HepG2 (cell line): ENCODE data around the gene GCM1. TPM values are rescaled to one million over a fixed set of nuclear protein-coding genes. Genes with fewer than 3 reads are reported as not detected.

Experiments
- ATAC-seq: fragments of 200-7000 bp; cut with Tn5 transposase; 3 replicates; pipeline ENCODE4 v1.9.1; 2020; ENCODE audit warnings: mild to moderate bottlenecking, moderate library complexity
- BruUV-seq: library from RNA; stranded (reverse); fragments of 400-500 nt; replicated peaks from 2 replicates; lab custom pipeline; 2021; lab: Mats Ljungman, UMichigan
- CTCF ChIA-PET: fragments of 300-600 bp; formaldehyde crosslinking; extraction: SDS; loops from one replicate; lab custom pipeline; 2021; ENCODE audit warnings: low total read pairs, inconsistent platforms, low intra/inter-chr PET ratio; lab: Yijun Ruan, JAX
- POLR2A ChIA-PET: fragments of 350-600 bp; sonication (Branson Sonifier 250); formaldehyde crosslinking; loops from one replicate; lab custom pipeline; 2020; ENCODE audit warnings: antibody characterized with exemption, inconsistent platforms; lab: Yijun Ruan, JAX
- DNase-seq: peaks from one replicate; pipeline ENCODE4 v3.0.0-alpha.2; 2015; ENCODE audit warnings: low spot score
- FAIRE-seq: peaks from 3 replicates; lab custom pipeline; 2011; peaks lifted over from hg19 to GRCh38; lab: Jason Lieb, UNC
- H2AFZ ChIP-seq: one replicate; pipeline ENCODE4 v1.6.1; 2011; ENCODE audit warnings: low read length, inconsistent platforms
- H3K27ac ChIP-seq: fragments of 300-600 bp; 3 replicates; pipeline ENCODE4 v1.8.0; 2011; ENCODE audit warnings: mixed run types, mild to moderate bottlenecking, mixed read lengths, low read length, inconsistent platforms; ENCODE audit not compliant: insufficient read depth; ENCODE audit errors: extremely low read length
- H3K27me3 ChIP-seq, 2 experiments: fragments of 200-600 bp in 1 of 2; 2 replicates in 1 of 2; 3 replicates in 1 of 2; pipeline versions ENCODE4 v1.6.0 to v1.8.0; 2011; ENCODE audit warnings: low read length in 2 of 2, mild to moderate bottlenecking in 2 of 2, moderate library complexity in 2 of 2, inconsistent platforms in 1 of 2; ENCODE audit not compliant: insufficient read depth in 2 of 2, control insufficient read depth in 1 of 2
- H3K36me3 ChIP-seq, 2 experiments: fragments of 200-600 bp in 1 of 2; replicated peaks in 1 of 2; 2 replicates in 1 of 2; 3 replicates in 1 of 2; pipeline versions ENCODE4 v1.5.1 to v1.8.0; 2011; ENCODE audit warnings: low read length in 2 of 2, inconsistent platforms in 1 of 2; ENCODE audit not compliant: insufficient read depth in 2 of 2, control insufficient read depth in 1 of 2
- H3K4me1 ChIP-seq: 2 replicates; pipeline ENCODE4 v1.5.1; 2012; ENCODE audit warnings: low read length, inconsistent platforms; ENCODE audit not compliant: insufficient read depth
- H3K4me2 ChIP-seq: 2 replicates; pipeline ENCODE4 v1.6.0; 2011; ENCODE audit warnings: low read depth, low read length, inconsistent platforms
- H3K4me3 ChIP-seq, 3 experiments: fragments of 200-600 bp in 1 of 3; sonication (generic), shearing (Covaris generic) in 1 of 3; replicated peaks in 1 of 3; 2 replicates each; pipeline ENCODE4 v1.5.1; 2011 to 2016; ENCODE audit warnings: low read length in 3 of 3, inconsistent platforms in 2 of 3, low read depth in 2 of 3, mild to moderate bottlenecking in 2 of 3, control low read depth in 1 of 3, mixed read lengths in 1 of 3; ENCODE audit not compliant: insufficient read depth in 1 of 3
- H3K79me2 ChIP-seq: one replicate; pipeline ENCODE4 v1.6.1; 2011; ENCODE audit warnings: low read length, inconsistent platforms; ENCODE audit not compliant: insufficient read depth
- H3K9ac ChIP-seq: 2 replicates; pipeline ENCODE4 v1.6.0; 2011; ENCODE audit warnings: mild to moderate bottlenecking, low read depth, low read length, inconsistent platforms; ENCODE audit not compliant: insufficient read depth
- H3K9me3 ChIP-seq: 2 replicates; pipeline ENCODE4 v1.5.1; 2012; ENCODE audit warnings: mild to moderate bottlenecking, low read length
- H4K20me1 ChIP-seq: 2 replicates; pipeline ENCODE4 v1.6.0; 2011; ENCODE audit warnings: inconsistent platforms, mild to moderate bottlenecking, low read length, moderate library complexity; ENCODE audit not compliant: insufficient read depth
- HOMEZ ChIP-seq: IDR thresholded peaks from 2 replicates; pipeline ENCODE4 v1.6.1; 2016; ENCODE audit warnings: low read depth
- KAT8 ChIP-seq: IDR thresholded peaks from 2 replicates; pipeline ENCODE4 v1.6.1; 2016; ENCODE audit warnings: missing genetic modification reagents, missing compliant biosample characterization
- MEIS2 ChIP-seq: sonication (generic); formaldehyde crosslinking; IDR thresholded peaks from 2 replicates; pipeline ENCODE4 v1.9.0; 2021; ENCODE audit warnings: mild to moderate bottlenecking, missing genetic modification reagents
- NR2C2 ChIP-seq: sonication (generic); formaldehyde crosslinking; IDR thresholded peaks from 2 replicates; pipeline ENCODE4 v1.4.0; 2020; ENCODE audit warnings: missing genetic modification reagents, mild to moderate bottlenecking, moderate library complexity, borderline replicate concordance
- PAXIP1 ChIP-seq: sonication (generic); formaldehyde crosslinking; conservative IDR thresholded peaks from 2 replicates; pipeline ENCODE4 v1.4.0; 2020; ENCODE audit warnings: mild to moderate bottlenecking, missing genetic modification reagents, moderate library complexity
- in situ Hi-C: cut with HindIII; loops from 2 replicates; pipeline ENCODE4 v1.10.0; 2017; ENCODE audit warnings: low pct_unique_long_range_greater_than_20kb; ENCODE audit not compliant: extremely low pct_ligation_motif_present
- intact Hi-C: fragments of 100-400 bp; cut with micrococcal nuclease; formaldehyde crosslinking; loops from one replicate; pipeline ENCODE4 v1.10.0; 2022; ENCODE audit not compliant: unreplicated experiment
- polyA plus RNA-seq, 8 experiments: library from polyadenylated mRNA; depleted of rRNA in 3 of 8; stranded (reverse) in 7 of 8; unstranded in 1 of 8; fragments of >200 nt; fragmentation: Illumina TruSeq in 4 of 8; extraction: Trizol in 4 of 8; gene quantifications; 2 replicates each; pipeline versions ENCODE4 v1.2.1 to v1.2.3, GENCODE V29; 2011 to 2016; ENCODE audit warnings: low read depth in 4 of 8, missing spikeins in 1 of 8, mixed read lengths in 1 of 8; ENCODE audit not compliant: insufficient read depth in 1 of 8
- total RNA-seq, 5 experiments: library from RNA; depleted of rRNA; stranded (reverse); fragments of >200 nt; fragmentation: Illumina TruSeq; extraction: Trizol; gene quantifications; 2 replicates each; pipeline ENCODE4 v1.2.3, GENCODE V29; 2016; ENCODE audit warnings: low read depth in 1 of 5
- TF ChIP-seq, protein P1 (sequence below): fragments of 450-650 bp; IDR thresholded peaks from 2 replicates; pipeline ENCODE4 v1.6.1; 2016
- TF ChIP-seq, protein P2 (sequence below): sonication (generic); formaldehyde crosslinking; IDR thresholded peaks from 2 replicates; pipeline ENCODE4 v1.4.0; 2020; ENCODE audit warnings: mild to moderate bottlenecking, missing genetic modification reagents

Gene GCM1
- total and polyA plus RNA-seq, 2 of the 13 experiments (the other 11 are each of a cell fraction or from before 2014, with no cell fraction given), result 0.04 to 0.13 TPM

- no peak overlapping the region for H3K4me2 ChIP-seq
- intact Hi-C loops, result no loop called here
- BruUV-seq, result no TSS peak
- FAIRE-seq (no peak), DNase-seq (no peak), ATAC-seq (no peak)
- peaks cover 29 to 90% of the 10 kb centered on the region in 2 experiments for H3K36me3 ChIP-seq
- no peak overlapping the region for H3K27ac ChIP-seq
- H3K9me3 ChIP-seq, result no peaks in the 10 kb centered on the region
- no peak overlapping the region for H3K9ac ChIP-seq
- CTCF ChIA-PET, result no interaction called here
- H3K27me3 ChIP-seq, result no peaks in the 10 kb centered on the region
- POLR2A ChIA-PET, result no interaction called here
- H2AFZ ChIP-seq, result no peak overlapping the region
- H3K4me1 ChIP-seq, result 0 out of 2 replicates have a peak, but pooled peaks cover 7% of the 10 kb centered on the region
- H3K79me2 ChIP-seq, result no peaks in the 10 kb centered on the region
- H4K20me1 ChIP-seq, result no peaks in the 10 kb centered on the region
- in situ Hi-C loops, result no loop called here
- TF ChIP-seq HOMEZ (CRISPR knock-in tag) (no peak), PAXIP1 (no peak), NR2C2 (no peak), KAT8 (CRISPR knock-in tag) (no peak), MEIS2 (CRISPR knock-in tag) (no peak)
- TF ChIP-seq, protein P1, sequence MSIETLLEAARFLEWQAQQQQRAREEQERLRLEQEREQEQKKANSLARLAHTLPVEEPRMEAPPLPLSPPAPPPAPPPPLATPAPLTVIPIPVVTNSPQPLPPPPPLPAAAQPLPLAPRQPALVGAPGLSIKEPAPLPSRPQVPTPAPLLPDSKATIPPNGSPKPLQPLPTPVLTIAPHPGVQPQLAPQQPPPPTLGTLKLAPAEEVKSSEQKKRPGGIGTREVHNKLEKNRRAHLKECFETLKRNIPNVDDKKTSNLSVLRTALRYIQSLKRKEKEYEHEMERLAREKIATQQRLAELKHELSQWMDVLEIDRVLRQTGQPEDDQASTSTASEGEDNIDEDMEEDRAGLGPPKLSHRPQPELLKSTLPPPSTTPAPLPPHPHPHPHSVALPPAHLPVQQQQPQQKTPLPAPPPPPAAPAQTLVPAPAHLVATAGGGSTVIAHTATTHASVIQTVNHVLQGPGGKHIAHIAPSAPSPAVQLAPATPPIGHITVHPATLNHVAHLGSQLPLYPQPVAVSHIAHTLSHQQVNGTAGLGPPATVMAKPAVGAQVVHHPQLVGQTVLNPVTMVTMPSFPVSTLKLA, result peak; percentile 33
- TF ChIP-seq, protein P2, sequence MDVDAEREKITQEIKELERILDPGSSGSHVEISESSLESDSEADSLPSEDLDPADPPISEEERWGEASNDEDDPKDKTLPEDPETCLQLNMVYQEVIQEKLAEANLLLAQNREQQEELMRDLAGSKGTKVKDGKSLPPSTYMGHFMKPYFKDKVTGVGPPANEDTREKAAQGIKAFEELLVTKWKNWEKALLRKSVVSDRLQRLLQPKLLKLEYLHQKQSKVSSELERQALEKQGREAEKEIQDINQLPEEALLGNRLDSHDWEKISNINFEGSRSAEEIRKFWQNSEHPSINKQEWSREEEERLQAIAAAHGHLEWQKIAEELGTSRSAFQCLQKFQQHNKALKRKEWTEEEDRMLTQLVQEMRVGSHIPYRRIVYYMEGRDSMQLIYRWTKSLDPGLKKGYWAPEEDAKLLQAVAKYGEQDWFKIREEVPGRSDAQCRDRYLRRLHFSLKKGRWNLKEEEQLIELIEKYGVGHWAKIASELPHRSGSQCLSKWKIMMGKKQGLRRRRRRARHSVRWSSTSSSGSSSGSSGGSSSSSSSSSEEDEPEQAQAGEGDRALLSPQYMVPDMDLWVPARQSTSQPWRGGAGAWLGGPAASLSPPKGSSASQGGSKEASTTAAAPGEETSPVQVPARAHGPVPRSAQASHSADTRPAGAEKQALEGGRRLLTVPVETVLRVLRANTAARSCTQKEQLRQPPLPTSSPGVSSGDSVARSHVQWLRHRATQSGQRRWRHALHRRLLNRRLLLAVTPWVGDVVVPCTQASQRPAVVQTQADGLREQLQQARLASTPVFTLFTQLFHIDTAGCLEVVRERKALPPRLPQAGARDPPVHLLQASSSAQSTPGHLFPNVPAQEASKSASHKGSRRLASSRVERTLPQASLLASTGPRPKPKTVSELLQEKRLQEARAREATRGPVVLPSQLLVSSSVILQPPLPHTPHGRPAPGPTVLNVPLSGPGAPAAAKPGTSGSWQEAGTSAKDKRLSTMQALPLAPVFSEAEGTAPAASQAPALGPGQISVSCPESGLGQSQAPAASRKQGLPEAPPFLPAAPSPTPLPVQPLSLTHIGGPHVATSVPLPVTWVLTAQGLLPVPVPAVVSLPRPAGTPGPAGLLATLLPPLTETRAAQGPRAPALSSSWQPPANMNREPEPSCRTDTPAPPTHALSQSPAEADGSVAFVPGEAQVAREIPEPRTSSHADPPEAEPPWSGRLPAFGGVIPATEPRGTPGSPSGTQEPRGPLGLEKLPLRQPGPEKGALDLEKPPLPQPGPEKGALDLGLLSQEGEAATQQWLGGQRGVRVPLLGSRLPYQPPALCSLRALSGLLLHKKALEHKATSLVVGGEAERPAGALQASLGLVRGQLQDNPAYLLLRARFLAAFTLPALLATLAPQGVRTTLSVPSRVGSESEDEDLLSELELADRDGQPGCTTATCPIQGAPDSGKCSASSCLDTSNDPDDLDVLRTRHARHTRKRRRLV (CRISPR knock-in tag), result no peak
- H3K4me3 ChIP-seq, result no peak overlapping the region
Measured at GRCh38 chr6:53089948-53090347, 58.7 kb downstream of the GCM1 start.
